SU-DHL-6 (cell line): Measurements from ENCODE around the gene ICA1.

Source experiments
- H2AFZ ChIP-seq: fragments of 200-600 bp; sonication (generic); 2 replicates; pipeline ENCODE4 v1.6.1; 2014; ENCODE audit warnings: low read depth, mild to moderate bottlenecking, moderate library complexity, mixed read lengths, antibody characterized with exemption, low read length; ENCODE audit not compliant: severe bottlenecking
- H3F3A ChIP-seq: fragments of 200-600 bp; shearing (Covaris generic); 2 replicates; pipeline ENCODE4 v1.6.0; 2016; ENCODE audit warnings: antibody characterized with exemption, mild to moderate bottlenecking; ENCODE audit not compliant: insufficient read depth
- H3K27ac ChIP-seq: fragments of 200-600 bp; sonication (generic); 2 replicates; pipeline ENCODE4 v1.5.1; 2016; ENCODE audit warnings: low read depth, mild to moderate bottlenecking, low read length, moderate library complexity, mixed read lengths
- H3K27me3 ChIP-seq: fragments of 200-600 bp; sonication (generic), shearing (Covaris generic); 2 replicates; pipeline ENCODE4 v1.6.0; 2014; ENCODE audit warnings: mild to moderate bottlenecking, low read length
- H3K36me3 ChIP-seq: fragments of 200-600 bp; sonication (generic); 2 replicates; pipeline ENCODE4 v1.6.1; 2014; ENCODE audit warnings: mild to moderate bottlenecking, low read length, mixed read lengths
- H3K4me2 ChIP-seq: fragments of 300-600, 200-600 bp; shearing (Covaris generic), sonication (generic); 2 replicates; pipeline ENCODE4 v1.6.0; 2014; ENCODE audit warnings: low read length, low read depth, mild to moderate bottlenecking; ENCODE audit not compliant: poor library complexity, severe bottlenecking
- H3K4me3 ChIP-seq: fragments of 200-600 bp; sonication (generic); 2 replicates; pipeline ENCODE4 v1.5.1; 2014; ENCODE audit warnings: antibody characterized with exemption, low read length, mild to moderate bottlenecking, mixed read lengths; ENCODE audit not compliant: insufficient read depth, poor library complexity, severe bottlenecking
- H3K79me2 ChIP-seq: fragments of 200-600 bp; sonication (generic); 2 replicates; pipeline ENCODE4 v1.6.1; 2014; ENCODE audit warnings: mild to moderate bottlenecking, low read length, moderate library complexity; ENCODE audit not compliant: insufficient read depth
- H3K9ac ChIP-seq: fragments of 200-600 bp; sonication (generic); 2 replicates; pipeline ENCODE4 v1.7.0; 2014; ENCODE audit warnings: mild to moderate bottlenecking, low read length
- H3K9me2 ChIP-seq: fragments of 200-600 bp; sonication (generic); replicated peaks from 2 replicates; pipeline ENCODE4 v1.6.1; 2014; ENCODE audit warnings: low read length; ENCODE audit not compliant: insufficient read depth
- H3K9me3 ChIP-seq: fragments of 200-600 bp; sonication (generic); 2 replicates; pipeline ENCODE4 v1.6.1; 2014; ENCODE audit warnings: low read length, mixed read lengths; ENCODE audit not compliant: insufficient read depth
- H4K20me1 ChIP-seq: fragments of 200-600 bp; sonication (generic); 2 replicates; pipeline ENCODE4 v1.6.1; 2014; ENCODE audit warnings: low read depth, mild to moderate bottlenecking, antibody characterized with exemption, low read length, moderate library complexity, mixed read lengths
- CTCF ChIP-seq: fragments of 200-600 bp; sonication (generic); IDR thresholded peaks from one replicate; pipeline ENCODE4 v1.5.1; 2017; ENCODE audit warnings: antibody characterized with exemption, mild to moderate bottlenecking, low read length, moderate library complexity; ENCODE audit not compliant: insufficient read depth, poor library complexity, severe bottlenecking
- EZH2phosphoT487 ChIP-seq: fragments of 200-600 bp; sonication (generic), shearing (Covaris generic); conservative IDR thresholded peaks from 2 replicates; pipeline ENCODE4 v1.6.1; 2018; ENCODE audit warnings: mild to moderate bottlenecking, antibody characterized with exemption, low read length, moderate library complexity, mixed read lengths

ICA1 gene

GRCh38 chr7:8128449-8129317 lies 133.3 kb downstream of the ICA1 start:
- H3F3A ChIP-seq = no peaks in the 10 kb centered on the region
- peak overlapping the region; percentile 0 for H2AFZ ChIP-seq
- no peaks in the 10 kb centered on the region for H3K36me3 ChIP-seq
- H3K27ac ChIP-seq = no peak overlapping the region
- no peaks in the 10 kb centered on the region for H3K27me3 ChIP-seq
- no peak overlapping the region for H3K4me2 ChIP-seq
- no peaks in the 10 kb centered on the region for H3K79me2 ChIP-seq
- H3K9me3 ChIP-seq = no peaks in the 10 kb centered on the region
- H3K9me2 ChIP-seq = no peaks in the 10 kb centered on the region
- TF ChIP-seq EZH2phosphoT487 (no peak), CTCF (no peak)
- H3K9ac ChIP-seq = no peak overlapping the region
- H3K4me3 ChIP-seq = no peak overlapping the region
- H4K20me1 ChIP-seq = no peaks in the 10 kb centered on the region

GRCh38 chr7:8126601-8127167 lies 135.3 kb downstream of the ICA1 start:
- Histone ChIP-seq H3K27ac (no peak overlapping the region), H3F3A (no peaks in the 10 kb centered on the region), H3K9ac (no peak overlapping the region), H4K20me1 (no peaks in the 10 kb centered on the region), H3K4me3 (no peak overlapping the region), H3K9me3 (no peaks in the 10 kb centered on the region), H3K4me2 (no peak overlapping the region), H2AFZ (no peak overlapping the region), H3K36me3 (no peaks in the 10 kb centered on the region), H3K27me3 (no peaks in the 10 kb centered on the region), H3K9me2 (no peaks in the 10 kb centered on the region), H3K79me2 (no peaks in the 10 kb centered on the region)
- no peak for TF ChIP-seq CTCF
- TF ChIP-seq EZH2phosphoT487 = no peak

GRCh38 chr7:8125680-8126444 lies 136.1 kb downstream of the ICA1 start:
- H3F3A ChIP-seq = no peaks in the 10 kb centered on the region
- H3K9me2 ChIP-seq = no peaks in the 10 kb centered on the region
- H3K27me3 ChIP-seq = no peaks in the 10 kb centered on the region
- no peak overlapping the region for H3K27ac ChIP-seq
- no peaks in the 10 kb centered on the region for H4K20me1 ChIP-seq
- TF ChIP-seq EZH2phosphoT487 (no peak), CTCF (no peak)
- H3K9me3 ChIP-seq = no peaks in the 10 kb centered on the region
- peak overlapping the region; percentile 73 for H2AFZ ChIP-seq
- no peak overlapping the region; the same call in 1 of the 2 replicates for H3K9ac ChIP-seq
- H3K4me3 ChIP-seq = no peak overlapping the region
- peak overlapping the region; percentile 24 for H3K4me2 ChIP-seq
- no peaks in the 10 kb centered on the region for H3K36me3 ChIP-seq
- H3K79me2 ChIP-seq = no peaks in the 10 kb centered on the region
